Smooth muscle cell (in vitro differentiated cells): ENCODE measurements around the gene ZNF628. TPM values are rescaled to one million over a fixed set of nuclear protein-coding genes. Genes with fewer than 3 reads are reported as not detected.

Source experiments
- DNase-seq: peaks from one replicate; lab custom pipeline; 2025; ENCODE audit not compliant: unreplicated experiment; lab: John Stamatoyannopoulos, UW
- H2AFZ ChIP-seq: fragments of 200-600 bp; sonication (generic); 2 replicates; pipeline ENCODE4 v1.6.0; 2016; ENCODE audit warnings: antibody characterized with exemption, low read depth, mild to moderate bottlenecking
- H3F3A ChIP-seq: fragments of 200-600 bp; sonication (generic); 2 replicates; pipeline ENCODE4 v1.6.0; 2017; ENCODE audit warnings: antibody characterized with exemption, low read depth
- H3K27ac ChIP-seq: fragments of 200-600 bp; sonication (generic); 2 replicates; pipeline ENCODE4 v1.5.1; 2016; ENCODE audit warnings: low read depth, mild to moderate bottlenecking
- H3K27me3 ChIP-seq: fragments of 200-600 bp; sonication (generic); 2 replicates; pipeline ENCODE4 v1.6.1; 2016; ENCODE audit warnings: low read depth, mild to moderate bottlenecking
- H3K36me3 ChIP-seq: fragments of 200-600 bp; sonication (generic); 2 replicates; pipeline ENCODE4 v1.5.1; 2016; ENCODE audit warnings: low read depth
- H3K4me1 ChIP-seq: fragments of 200-600 bp; sonication (generic); 2 replicates; pipeline ENCODE4 v1.5.1; 2016; ENCODE audit warnings: low read depth
- H3K4me2 ChIP-seq: fragments of 200-600 bp; sonication (generic); 2 replicates; pipeline ENCODE4 v1.6.0; 2016; ENCODE audit warnings: mild to moderate bottlenecking
- H3K4me3 ChIP-seq: fragments of 200-600 bp; sonication (generic); 2 replicates; pipeline ENCODE4 v1.5.1; 2016; ENCODE audit warnings: mild to moderate bottlenecking
- H3K79me2 ChIP-seq: fragments of 200-600 bp; sonication (generic); 2 replicates; pipeline ENCODE4 v1.6.0; 2016; ENCODE audit warnings: low read depth, mild to moderate bottlenecking
- H3K9ac ChIP-seq: fragments of 200-600 bp; sonication (generic); 2 replicates; pipeline ENCODE4 v1.6.0; 2016; ENCODE audit warnings: low read depth
- H3K9me3 ChIP-seq: fragments of 200-600 bp; sonication (generic); replicated peaks from 2 replicates; pipeline ENCODE4 v1.5.1; 2016; ENCODE audit warnings: low read depth
- H4K20me1 ChIP-seq: fragments of 200-600 bp; sonication (generic); 2 replicates; pipeline ENCODE4 v1.6.0; 2016; ENCODE audit warnings: low read depth
- WGBS: methylation state at CpG from one replicate; pipeline ENCODE4 v1.1.7; 2016; ENCODE audit warnings: low lambda C conversion rate; 5-methylcytosine and 5-hydroxymethylcytosine counted together
- polyA plus RNA-seq: library from polyadenylated mRNA; unstranded; fragments of >200 nt; fragmentation: Nextera tagmentation; extraction: Ambion mirVana; gene quantifications from 2 replicates; pipeline ENCODE4 v1.2.1, GENCODE V29; 2016
- total RNA-seq: library from RNA; depleted of rRNA; stranded (reverse); fragments of >200 nt; gene quantifications from 2 replicates; pipeline ENCODE4 v1.2.3, GENCODE V29; 2014
- TF ChIP-seq, protein P1 (sequence below): fragments of 200-600 bp; sonication (generic); IDR thresholded peaks from 2 replicates; pipeline ENCODE4 v1.5.1; 2017; ENCODE audit warnings: borderline replicate concordance, mild to moderate bottlenecking, antibody characterized with exemption; ENCODE audit not compliant: insufficient read depth, poor library complexity, severe bottlenecking

ZNF628 gene
- total and polyA plus RNA-seq, 2 experiments from 2014 or later, result 1.3 to 2.6 TPM

DNA sequence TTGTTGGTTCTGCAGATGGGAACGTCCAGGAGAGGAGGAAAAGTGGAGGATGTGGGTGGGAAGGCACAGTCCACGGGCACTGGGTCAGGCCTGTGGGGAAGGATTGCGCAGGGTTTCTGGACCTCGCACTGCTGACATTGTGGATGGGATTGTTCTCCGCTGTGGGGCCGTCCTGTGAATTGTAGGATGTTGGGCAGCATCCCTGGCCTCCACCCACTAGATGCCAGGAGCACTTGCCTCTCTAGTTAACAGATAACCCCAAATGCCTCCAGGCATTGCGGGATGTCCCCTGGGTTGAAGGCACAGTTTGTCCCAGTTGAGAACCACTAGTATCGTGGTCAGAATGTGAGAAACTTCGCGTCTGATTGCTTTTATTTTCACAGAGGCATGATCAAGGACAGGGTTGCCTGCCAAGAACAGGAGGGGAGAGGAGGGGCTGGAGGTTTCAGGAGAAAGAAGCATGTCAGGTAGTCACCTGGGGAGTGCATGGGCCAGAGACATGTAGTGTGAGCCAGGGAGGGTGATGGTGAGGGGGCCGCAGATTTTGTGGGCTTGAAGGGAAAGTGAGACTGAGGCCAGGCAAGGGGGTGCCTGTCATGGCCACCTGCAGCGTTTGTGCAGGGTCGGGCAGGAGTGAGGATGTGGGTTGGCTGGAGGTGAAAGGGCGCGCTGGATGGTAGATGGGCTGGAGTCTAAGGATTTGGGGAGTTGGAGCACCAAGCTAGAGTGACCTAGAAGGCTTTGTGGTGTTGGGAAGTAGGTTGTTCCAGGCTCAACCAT lies 3.2 kb downstream of the ZNF628 start:
- H3K79me2 ChIP-seq, result peaks cover 19% of the 10 kb centered on the region
- no peak for DNase-seq
- H3K4me2 ChIP-seq, result no peak overlapping the region
- H4K20me1 ChIP-seq, result no peaks in the 10 kb centered on the region
- WGBS, result 86% methylated on average over 15 of the region's 15 CpGs
- no peak overlapping the region for H3K9ac ChIP-seq
- H3F3A ChIP-seq, result no peaks in the 10 kb centered on the region
- H3K4me3 ChIP-seq, result no peak overlapping the region
- TF ChIP-seq, protein P1, sequence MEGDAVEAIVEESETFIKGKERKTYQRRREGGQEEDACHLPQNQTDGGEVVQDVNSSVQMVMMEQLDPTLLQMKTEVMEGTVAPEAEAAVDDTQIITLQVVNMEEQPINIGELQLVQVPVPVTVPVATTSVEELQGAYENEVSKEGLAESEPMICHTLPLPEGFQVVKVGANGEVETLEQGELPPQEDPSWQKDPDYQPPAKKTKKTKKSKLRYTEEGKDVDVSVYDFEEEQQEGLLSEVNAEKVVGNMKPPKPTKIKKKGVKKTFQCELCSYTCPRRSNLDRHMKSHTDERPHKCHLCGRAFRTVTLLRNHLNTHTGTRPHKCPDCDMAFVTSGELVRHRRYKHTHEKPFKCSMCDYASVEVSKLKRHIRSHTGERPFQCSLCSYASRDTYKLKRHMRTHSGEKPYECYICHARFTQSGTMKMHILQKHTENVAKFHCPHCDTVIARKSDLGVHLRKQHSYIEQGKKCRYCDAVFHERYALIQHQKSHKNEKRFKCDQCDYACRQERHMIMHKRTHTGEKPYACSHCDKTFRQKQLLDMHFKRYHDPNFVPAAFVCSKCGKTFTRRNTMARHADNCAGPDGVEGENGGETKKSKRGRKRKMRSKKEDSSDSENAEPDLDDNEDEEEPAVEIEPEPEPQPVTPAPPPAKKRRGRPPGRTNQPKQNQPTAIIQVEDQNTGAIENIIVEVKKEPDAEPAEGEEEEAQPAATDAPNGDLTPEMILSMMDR, result no peak
- H3K27ac ChIP-seq, result no peak overlapping the region
- H3K27me3 ChIP-seq, result no peaks in the 10 kb centered on the region
- H3K9me3 ChIP-seq, result no peaks in the 10 kb centered on the region
- H3K36me3 ChIP-seq, result no peaks in the 10 kb centered on the region
- H2AFZ ChIP-seq, result no peak overlapping the region
- peaks cover 9% of the 10 kb centered on the region for H3K4me1 ChIP-seq

GRCh38 chr19:55481148-55481793 lies 4.9 kb downstream of the ZNF628 start:
- no peak overlapping the region for H2AFZ ChIP-seq
- H3K36me3 ChIP-seq, result no peaks in the 10 kb centered on the region
- DNase-seq, result no peak
- H3K4me2 ChIP-seq, result no peak overlapping the region
- H3K9ac ChIP-seq, result no peak overlapping the region
- H3K9me3 ChIP-seq, result no peaks in the 10 kb centered on the region
- H4K20me1 ChIP-seq, result no peaks in the 10 kb centered on the region
- no peak overlapping the region for H3K4me3 ChIP-seq
- TF ChIP-seq, protein P1, result no peak
- H3K27me3 ChIP-seq, result no peaks in the 10 kb centered on the region
- H3F3A ChIP-seq, result peaks cover 12% of the 10 kb centered on the region
- no peak overlapping the region for H3K27ac ChIP-seq
- H3K79me2 ChIP-seq, result peaks cover 26% of the 10 kb centered on the region
- H3K4me1 ChIP-seq, result peaks cover 18% of the 10 kb centered on the region
- 92% methylated on average over 47 of the region's 52 CpGs for WGBS

DNA sequence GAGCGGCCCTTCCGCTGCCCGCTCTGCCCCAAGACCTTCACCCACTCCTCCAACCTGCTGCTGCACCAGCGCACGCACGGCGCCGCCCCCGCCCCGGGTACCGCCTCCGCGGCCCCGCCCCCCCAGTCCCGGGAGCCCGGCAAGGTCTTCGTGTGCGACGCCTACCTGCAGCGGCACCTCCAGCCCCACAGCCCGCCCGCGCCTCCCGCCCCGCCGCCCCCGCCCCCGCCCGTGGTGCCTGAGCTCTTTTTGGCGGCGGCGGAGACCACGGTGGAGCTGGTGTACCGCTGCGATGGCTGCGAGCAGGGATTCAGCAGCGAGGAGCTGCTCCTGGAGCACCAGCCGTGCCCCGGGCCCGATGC lies 5.4 kb downstream of the ZNF628 start:
- Histone ChIP-seq H4K20me1 (no peaks in the 10 kb centered on the region), H3K4me1 (peaks cover 23% of the 10 kb centered on the region), H2AFZ (no peak overlapping the region), H3K27ac (no peak overlapping the region), H3K79me2 (peaks cover 26% of the 10 kb centered on the region), H3K9me3 (no peaks in the 10 kb centered on the region), H3K4me2 (no peak overlapping the region), H3K9ac (no peak overlapping the region), H3F3A (peaks cover 12% of the 10 kb centered on the region), H3K36me3 (no peaks in the 10 kb centered on the region), H3K4me3 (no peak overlapping the region), H3K27me3 (no peaks in the 10 kb centered on the region)
- WGBS, result 62% methylated on average over 24 of the region's 40 CpGs
- TF ChIP-seq, protein P1, result no peak
- no peak for DNase-seq
